Astrocyte of the cerebellum (primary cell): ENCODE data around the gene DNAI4.

Experiments used
- DNase-seq: peaks from one replicate; pipeline ENCODE4 v3.0.0-alpha.2; 2011; ENCODE audit warnings: low read depth
- H3K4me3 ChIP-seq: 2 replicates; pipeline ENCODE4 v1.5.1; 2011; ENCODE audit warnings: mild to moderate bottlenecking, low read depth, low read length, moderate library complexity
- in situ Hi-C: cut with HindIII; loops from 2 replicates; pipeline ENCODE4 v1.10.0; 2017; ENCODE audit warnings: low sequenced_read_pairs
- TF ChIP-seq, protein P1 (sequence below): IDR thresholded peaks from 2 replicates; pipeline ENCODE4 v1.5.1; 2012; ENCODE audit warnings: low read length, low read depth, moderate library complexity, mild to moderate bottlenecking; ENCODE audit errors: missing control alignments

DNAI4 gene

DNA sequence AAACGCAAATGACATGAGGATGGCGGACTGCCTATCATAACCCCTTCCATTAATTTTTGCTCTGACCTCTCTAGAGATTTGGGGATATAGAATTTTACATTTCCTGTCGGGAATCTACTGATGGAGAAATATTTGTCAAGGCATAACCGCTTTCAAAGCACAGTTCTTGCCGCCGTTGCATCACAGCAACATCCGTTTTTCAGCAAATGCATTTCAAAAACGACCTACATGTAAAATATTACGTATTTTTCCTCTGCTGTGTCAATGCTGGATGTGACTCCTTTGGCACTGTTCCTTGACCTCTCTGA lies 5.0 kb upstream of the DNAI4 start:
- in situ Hi-C loops = no loop called here
- peak overlapping the region; percentile 72 for H3K4me3 ChIP-seq
- DNase-seq = no peak
- TF ChIP-seq, protein P1, sequence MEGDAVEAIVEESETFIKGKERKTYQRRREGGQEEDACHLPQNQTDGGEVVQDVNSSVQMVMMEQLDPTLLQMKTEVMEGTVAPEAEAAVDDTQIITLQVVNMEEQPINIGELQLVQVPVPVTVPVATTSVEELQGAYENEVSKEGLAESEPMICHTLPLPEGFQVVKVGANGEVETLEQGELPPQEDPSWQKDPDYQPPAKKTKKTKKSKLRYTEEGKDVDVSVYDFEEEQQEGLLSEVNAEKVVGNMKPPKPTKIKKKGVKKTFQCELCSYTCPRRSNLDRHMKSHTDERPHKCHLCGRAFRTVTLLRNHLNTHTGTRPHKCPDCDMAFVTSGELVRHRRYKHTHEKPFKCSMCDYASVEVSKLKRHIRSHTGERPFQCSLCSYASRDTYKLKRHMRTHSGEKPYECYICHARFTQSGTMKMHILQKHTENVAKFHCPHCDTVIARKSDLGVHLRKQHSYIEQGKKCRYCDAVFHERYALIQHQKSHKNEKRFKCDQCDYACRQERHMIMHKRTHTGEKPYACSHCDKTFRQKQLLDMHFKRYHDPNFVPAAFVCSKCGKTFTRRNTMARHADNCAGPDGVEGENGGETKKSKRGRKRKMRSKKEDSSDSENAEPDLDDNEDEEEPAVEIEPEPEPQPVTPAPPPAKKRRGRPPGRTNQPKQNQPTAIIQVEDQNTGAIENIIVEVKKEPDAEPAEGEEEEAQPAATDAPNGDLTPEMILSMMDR = no peak

DNA sequence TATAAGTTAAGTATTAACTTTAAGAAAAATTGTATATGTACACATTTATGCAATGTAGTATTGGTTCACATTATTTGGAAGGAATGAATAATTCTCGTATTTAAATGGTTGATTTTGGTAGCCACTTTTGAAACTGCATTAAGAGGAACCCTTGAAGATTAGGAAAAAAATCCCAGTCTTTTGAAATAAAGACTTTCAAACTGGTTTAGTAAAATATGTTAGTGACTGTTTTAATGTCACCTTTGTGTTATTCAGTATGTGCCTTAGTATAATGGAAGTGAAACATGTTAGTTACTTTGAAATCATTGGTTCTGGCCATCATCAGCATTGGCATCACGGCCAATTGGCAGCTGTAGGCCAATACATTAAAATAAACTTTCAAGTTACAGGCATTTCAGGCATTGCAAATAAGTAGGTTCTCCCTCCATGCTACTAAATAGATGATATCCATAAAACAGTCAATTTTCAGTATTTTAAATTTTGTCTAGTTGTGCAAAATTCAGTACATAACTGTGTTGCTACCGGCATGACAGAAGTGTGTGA lies 4.6 kb upstream of the DNAI4 start:
- in situ Hi-C loops = no loop called here
- DNase-seq = no peak
- peak overlapping the region; percentile 72 for H3K4me3 ChIP-seq
- TF ChIP-seq, protein P1 = no peak

DNA sequence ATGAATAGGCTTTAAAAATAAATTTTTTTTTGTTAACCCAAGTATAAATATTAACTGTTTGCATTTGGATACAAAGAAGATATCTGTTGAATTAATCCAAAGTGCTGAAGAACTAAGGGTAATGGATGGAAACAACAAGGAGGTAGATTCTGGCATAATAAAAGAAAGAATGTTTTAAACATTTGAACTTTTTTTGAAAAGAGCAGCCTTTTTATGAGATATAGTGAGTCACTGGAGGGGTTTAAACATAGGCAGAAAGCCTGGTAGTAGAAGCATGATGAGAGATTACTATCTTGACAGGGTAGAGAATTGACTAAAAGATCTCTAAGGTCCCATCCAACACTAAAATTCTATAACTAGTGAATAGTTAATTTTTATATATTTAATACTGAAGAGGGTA lies 2.9 kb upstream of the DNAI4 start:
- no peak overlapping the region for H3K4me3 ChIP-seq
- TF ChIP-seq, protein P1 = no peak
- in situ Hi-C loops = no loop called here
- no peak for DNase-seq

DNA sequence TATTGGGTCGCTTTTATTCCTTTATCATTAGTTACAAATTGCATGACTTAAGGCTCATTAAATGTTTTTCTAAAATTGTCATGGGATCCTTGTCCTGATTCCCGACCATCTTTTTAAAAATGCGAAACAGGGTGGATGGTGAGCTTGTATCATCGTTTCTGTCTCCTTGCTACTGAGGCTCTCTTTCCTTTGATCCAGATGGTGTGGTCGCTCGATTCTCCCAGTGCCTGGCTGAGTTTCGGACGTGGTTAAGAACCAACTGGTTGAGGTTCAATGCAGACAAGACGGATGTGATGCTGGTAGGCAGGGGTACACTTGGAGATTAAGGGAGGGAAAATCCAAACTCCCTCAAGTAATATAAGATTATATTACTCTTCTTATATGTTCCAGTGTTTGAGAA lies 1.3 kb upstream of the DNAI4 start:
- H3K4me3 ChIP-seq = peak overlapping the region; percentile 90
- in situ Hi-C loops = no loop called here
- no peak for DNase-seq
- TF ChIP-seq, protein P1 = no peak

DNA sequence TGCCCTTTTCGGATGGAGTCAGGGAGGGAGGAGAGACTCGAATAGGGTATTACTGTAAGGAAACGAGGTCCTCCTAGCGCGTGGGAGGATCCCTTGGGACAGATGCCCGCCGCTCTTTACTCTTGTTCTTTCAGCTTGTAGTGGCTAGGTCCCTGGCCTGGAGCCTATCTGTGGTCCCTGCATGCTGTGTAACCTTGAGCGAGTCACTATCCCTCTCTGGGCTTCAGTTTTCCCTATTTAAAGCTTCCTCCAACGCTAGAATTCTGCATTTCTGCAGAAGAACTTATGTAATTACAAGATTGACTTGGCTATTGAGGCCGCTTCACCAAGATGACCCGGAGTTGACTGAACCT lies 878 bp upstream of the DNAI4 start:
- TF ChIP-seq, protein P1 = no peak
- in situ Hi-C loops = no loop called here
- no peak for DNase-seq
- H3K4me3 ChIP-seq = peak overlapping the region; percentile 90

DNA sequence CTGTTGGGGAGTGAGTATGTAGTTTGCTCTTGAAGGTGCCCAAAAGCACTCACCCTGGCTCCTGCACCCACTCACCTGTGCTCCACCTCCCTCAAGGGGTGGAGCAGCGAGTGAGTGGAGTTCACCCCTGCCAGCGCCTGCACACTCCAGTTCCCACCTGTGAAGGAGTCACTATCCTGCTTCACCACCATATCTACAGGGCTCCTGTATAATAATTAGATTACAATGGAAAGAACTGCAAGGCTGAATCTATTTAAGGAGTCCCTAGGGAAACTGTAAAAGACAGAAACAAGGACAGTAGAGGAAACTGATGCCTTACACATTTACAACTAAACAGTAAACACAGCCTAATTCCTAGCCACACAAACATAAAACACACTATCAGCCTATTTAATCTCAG lies 4.1 kb downstream of the DNAI4 start:
- TF ChIP-seq, protein P1 = no peak
- no peak for DNase-seq

DNA sequence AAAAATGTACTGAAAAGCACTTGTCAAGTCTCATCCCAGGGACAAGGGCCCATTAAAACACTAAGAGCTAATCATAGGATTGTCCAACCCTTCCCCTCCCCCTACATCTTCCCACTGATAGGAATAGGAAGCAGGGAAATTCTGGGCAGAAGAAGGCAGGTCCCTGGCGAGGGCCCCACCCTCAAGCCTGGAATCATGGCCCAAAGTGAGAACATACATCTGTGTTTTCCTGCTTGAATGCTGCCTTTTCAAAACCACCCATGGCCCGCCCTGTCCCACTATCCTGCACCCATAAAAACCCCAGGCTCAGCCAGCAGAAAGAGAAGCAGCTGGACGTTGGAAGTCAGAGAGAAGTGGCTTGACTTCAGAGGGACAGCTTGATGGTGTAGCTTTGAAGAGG lies 4.8 kb downstream of the DNAI4 start:
- no peak overlapping the region for H3K4me3 ChIP-seq
- TF ChIP-seq, protein P1 = no peak
- no peak for DNase-seq
- in situ Hi-C loops = no loop called here

More for the DNA sequence above, 4.1 kb downstream of the DNAI4 start:
- in situ Hi-C loops = no loop called here
- no peak overlapping the region for H3K4me3 ChIP-seq
